ENCODE results near the gene DGCR6.

DNA sequence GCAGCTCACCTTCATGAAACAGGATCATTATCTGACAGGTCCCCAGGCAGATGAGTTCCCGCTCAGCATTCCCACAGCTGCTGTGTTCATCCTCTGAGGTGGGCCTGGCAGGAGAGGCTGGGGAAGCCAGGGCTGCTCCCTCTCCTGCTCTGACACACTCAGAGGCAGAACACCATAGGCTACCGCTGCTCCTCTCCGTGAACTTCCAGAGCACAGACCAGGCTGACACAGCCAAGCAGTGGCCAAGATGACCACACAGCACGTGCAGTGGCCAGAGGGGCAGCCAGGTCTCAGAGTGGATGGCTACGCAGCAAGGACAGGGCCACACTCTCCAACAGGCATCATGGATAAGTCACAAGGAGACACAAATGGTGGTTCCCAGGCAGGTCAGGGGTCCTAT is 21.5 kb downstream of the DGCR6 start:
- TF ChIP-seq, protein P1, sequence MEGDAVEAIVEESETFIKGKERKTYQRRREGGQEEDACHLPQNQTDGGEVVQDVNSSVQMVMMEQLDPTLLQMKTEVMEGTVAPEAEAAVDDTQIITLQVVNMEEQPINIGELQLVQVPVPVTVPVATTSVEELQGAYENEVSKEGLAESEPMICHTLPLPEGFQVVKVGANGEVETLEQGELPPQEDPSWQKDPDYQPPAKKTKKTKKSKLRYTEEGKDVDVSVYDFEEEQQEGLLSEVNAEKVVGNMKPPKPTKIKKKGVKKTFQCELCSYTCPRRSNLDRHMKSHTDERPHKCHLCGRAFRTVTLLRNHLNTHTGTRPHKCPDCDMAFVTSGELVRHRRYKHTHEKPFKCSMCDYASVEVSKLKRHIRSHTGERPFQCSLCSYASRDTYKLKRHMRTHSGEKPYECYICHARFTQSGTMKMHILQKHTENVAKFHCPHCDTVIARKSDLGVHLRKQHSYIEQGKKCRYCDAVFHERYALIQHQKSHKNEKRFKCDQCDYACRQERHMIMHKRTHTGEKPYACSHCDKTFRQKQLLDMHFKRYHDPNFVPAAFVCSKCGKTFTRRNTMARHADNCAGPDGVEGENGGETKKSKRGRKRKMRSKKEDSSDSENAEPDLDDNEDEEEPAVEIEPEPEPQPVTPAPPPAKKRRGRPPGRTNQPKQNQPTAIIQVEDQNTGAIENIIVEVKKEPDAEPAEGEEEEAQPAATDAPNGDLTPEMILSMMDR (IDR thresholded peaks at IDR 0.05), result no peak
- TF ChIP-seq POLR2A (IDR thresholded peaks at IDR 0.05), result no peak
